ENCODE data around the gene NTSR1. TPM values are rescaled to one million over a fixed set of nuclear protein-coding genes. Genes with fewer than 3 reads are reported as not detected.

Gene NTSR1
- total and polyA plus RNA-seq, 2 experiments from 2014 or later = 0.15 to 1.4 TPM

- ATAC-seq (no peak), DNase-seq (ENCODE audit: low spot score) (no peak)
- no peak overlapping the region for H3K27ac Mint-ChIP-seq
- Histone ChIP-seq H3K27ac (ENCODE audit: low read depth) (no peak overlapping the region), H2AFZ (no peak overlapping the region), H3K4me1 (ENCODE audit: insufficient read depth) (no peaks in the 10 kb centered on the region), H3K4me2 (no peak overlapping the region), H3K4me3 (no peak overlapping the region), H3K9me2 (ENCODE audit: insufficient read depth) (no peaks in the 10 kb centered on the region), H3F3A (replicated peaks; ENCODE audit: low read depth) (no peaks in the 10 kb centered on the region), H3K36me3 (ENCODE audit: insufficient read depth) (no peaks in the 10 kb centered on the region), H3K27me3 (ENCODE audit: insufficient read depth) (no peaks in the 10 kb centered on the region), H3K79me2 (replicated peaks; ENCODE audit: insufficient read depth) (no peaks in the 10 kb centered on the region), H4K20me1 (replicated peaks; ENCODE audit: insufficient read depth) (no peaks in the 10 kb centered on the region)
- H3K4me3 Mint-ChIP-seq = no peak overlapping the region
- no peak for TF ChIP-seq ZNF462 (CRISPR knock-in tag; IDR thresholded peaks at IDR 0.05)
- 0 out of 4 replicates have a peak, but pooled peaks of 1 of the 2 experiments have one; percentile 8 for TF ChIP-seq CTCF (conservative IDR thresholded peaks at IDR 0.05; ENCODE audit: low read depth in 2 of 2)
- no peak for TF ChIP-seq STAT1 (IDR thresholded peaks at IDR 0.05; ENCODE audit: unreplicated experiment)
- TF ChIP-seq ZNF331 (CRISPR knock-in tag; IDR thresholded peaks at IDR 0.05; ENCODE audit: low read depth) = no peak
- TF ChIP-seq ZNF114 (CRISPR knock-in tag; IDR thresholded peaks at IDR 0.05) = no peak
- no peaks in the 10 kb centered on the region for H3K36me3 Mint-ChIP-seq (ENCODE audit: low read depth)
- peaks cover 5% of the 10 kb centered on the region for H3K27me3 Mint-ChIP-seq (ENCODE audit: insufficient read depth, low read depth, poor library complexity)
- H3K9me3 Mint-ChIP-seq = peaks cover 13% of the 10 kb centered on the region; the same call in 2 of the 3 replicates
- peaks cover 3% of the 10 kb centered on the region; the same call in 2 of the 3 replicates for H3K4me1 Mint-ChIP-seq
Observed at GRCh38 chr20:62679978-62680589, 28.6 kb upstream of the NTSR1 start.

Data from GM23338 (cell line).